Smooth muscle cell (in vitro differentiated cells): ENCODE results near the gene MLN. TPM values are rescaled to one million over a fixed set of nuclear protein-coding genes. Genes with fewer than 3 reads are reported as not detected.
A peak's percentile ranks its signal among the peaks of the same experiment; 100 is the strongest.

ENCODE experiments used
- DNase-seq: peaks from one replicate; lab custom pipeline; 2025; ENCODE audit not compliant: unreplicated experiment; lab: John Stamatoyannopoulos, UW
- H2AFZ ChIP-seq: fragments of 200-600 bp; sonication (generic); 2 replicates; pipeline ENCODE4 v1.6.0; 2016; ENCODE audit warnings: antibody characterized with exemption, low read depth, mild to moderate bottlenecking
- H3F3A ChIP-seq: fragments of 200-600 bp; sonication (generic); 2 replicates; pipeline ENCODE4 v1.6.0; 2017; ENCODE audit warnings: antibody characterized with exemption, low read depth
- H3K27ac ChIP-seq: fragments of 200-600 bp; sonication (generic); 2 replicates; pipeline ENCODE4 v1.5.1; 2016; ENCODE audit warnings: low read depth, mild to moderate bottlenecking
- H3K27me3 ChIP-seq: fragments of 200-600 bp; sonication (generic); 2 replicates; pipeline ENCODE4 v1.6.1; 2016; ENCODE audit warnings: low read depth, mild to moderate bottlenecking
- H3K36me3 ChIP-seq: fragments of 200-600 bp; sonication (generic); 2 replicates; pipeline ENCODE4 v1.5.1; 2016; ENCODE audit warnings: low read depth
- H3K4me1 ChIP-seq: fragments of 200-600 bp; sonication (generic); 2 replicates; pipeline ENCODE4 v1.5.1; 2016; ENCODE audit warnings: low read depth
- H3K4me2 ChIP-seq: fragments of 200-600 bp; sonication (generic); 2 replicates; pipeline ENCODE4 v1.6.0; 2016; ENCODE audit warnings: mild to moderate bottlenecking
- H3K4me3 ChIP-seq: fragments of 200-600 bp; sonication (generic); 2 replicates; pipeline ENCODE4 v1.5.1; 2016; ENCODE audit warnings: mild to moderate bottlenecking
- H3K79me2 ChIP-seq: fragments of 200-600 bp; sonication (generic); 2 replicates; pipeline ENCODE4 v1.6.0; 2016; ENCODE audit warnings: low read depth, mild to moderate bottlenecking
- H3K9ac ChIP-seq: fragments of 200-600 bp; sonication (generic); 2 replicates; pipeline ENCODE4 v1.6.0; 2016; ENCODE audit warnings: low read depth
- H3K9me3 ChIP-seq: fragments of 200-600 bp; sonication (generic); replicated peaks from 2 replicates; pipeline ENCODE4 v1.5.1; 2016; ENCODE audit warnings: low read depth
- H4K20me1 ChIP-seq: fragments of 200-600 bp; sonication (generic); 2 replicates; pipeline ENCODE4 v1.6.0; 2016; ENCODE audit warnings: low read depth
- WGBS: methylation state at CpG from one replicate; pipeline ENCODE4 v1.1.7; 2016; ENCODE audit warnings: low lambda C conversion rate; 5-methylcytosine and 5-hydroxymethylcytosine counted together
- polyA plus RNA-seq: library from polyadenylated mRNA; unstranded; fragments of >200 nt; fragmentation: Nextera tagmentation; extraction: Ambion mirVana; gene quantifications from 2 replicates; pipeline ENCODE4 v1.2.1, GENCODE V29; 2016
- total RNA-seq: library from RNA; depleted of rRNA; stranded (reverse); fragments of >200 nt; gene quantifications from 2 replicates; pipeline ENCODE4 v1.2.3, GENCODE V29; 2014
- TF ChIP-seq, protein P1 (sequence below): fragments of 200-600 bp; sonication (generic); IDR thresholded peaks from 2 replicates; pipeline ENCODE4 v1.5.1; 2017; ENCODE audit warnings: borderline replicate concordance, mild to moderate bottlenecking, antibody characterized with exemption; ENCODE audit not compliant: insufficient read depth, poor library complexity, severe bottlenecking

MLN gene
- total and polyA plus RNA-seq, 2 experiments from 2014 or later = not detected

DNA sequence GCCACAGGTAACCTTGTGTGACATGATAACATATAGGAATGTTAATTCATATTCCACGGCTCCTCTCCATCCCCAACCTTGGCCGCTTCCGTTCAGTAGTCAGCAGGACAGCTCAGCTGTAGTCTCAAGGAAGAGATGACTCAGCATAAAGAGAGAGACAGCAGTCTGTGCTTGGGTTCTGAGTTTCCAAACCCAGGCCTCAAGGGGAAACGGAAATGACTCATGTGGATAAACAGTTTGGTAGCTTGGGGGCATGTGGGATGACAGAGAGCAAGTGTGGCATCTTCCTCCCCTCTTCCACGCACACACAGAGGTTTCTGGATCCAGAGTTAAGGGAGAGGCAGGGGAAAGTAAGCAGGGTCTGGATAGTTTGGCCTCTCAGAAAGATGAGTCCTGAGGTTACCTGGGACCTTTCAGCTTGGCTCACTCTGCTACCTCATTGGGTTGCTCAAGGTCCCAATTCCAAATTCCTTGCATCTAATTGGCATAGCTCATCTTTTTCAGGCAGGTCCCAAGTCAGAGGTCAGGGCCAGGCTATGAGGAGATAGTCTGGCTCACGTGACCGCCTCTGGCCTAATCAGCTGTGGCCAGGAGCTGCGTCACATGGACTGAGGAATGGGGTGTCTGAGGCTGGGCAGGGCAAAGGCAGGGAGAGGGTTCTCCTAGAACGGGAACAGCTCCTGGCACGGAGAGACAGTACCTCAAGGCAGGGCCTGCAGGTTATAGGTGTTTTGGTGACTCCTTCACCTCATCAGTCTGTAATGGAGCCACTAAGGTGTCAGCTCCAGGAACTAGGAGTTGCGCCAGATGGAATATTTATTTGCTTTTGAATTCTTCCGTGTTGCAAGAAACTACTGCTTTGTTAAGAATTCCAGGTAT is 36.5 kb upstream of the MLN start:
- WGBS = 28% methylated on average over 12 of the region's 12 CpGs

GRCh38 chr6:33839399-33840047 is 35.7 kb upstream of the MLN start:
- no peaks in the 10 kb centered on the region for H3K27me3 ChIP-seq
- H3K36me3 ChIP-seq = no peaks in the 10 kb centered on the region
- peak overlapping the region; percentile 97 for H3K27ac ChIP-seq
- H3K79me2 ChIP-seq = no peaks in the 10 kb centered on the region
- no peak for DNase-seq
- TF ChIP-seq, protein P1, sequence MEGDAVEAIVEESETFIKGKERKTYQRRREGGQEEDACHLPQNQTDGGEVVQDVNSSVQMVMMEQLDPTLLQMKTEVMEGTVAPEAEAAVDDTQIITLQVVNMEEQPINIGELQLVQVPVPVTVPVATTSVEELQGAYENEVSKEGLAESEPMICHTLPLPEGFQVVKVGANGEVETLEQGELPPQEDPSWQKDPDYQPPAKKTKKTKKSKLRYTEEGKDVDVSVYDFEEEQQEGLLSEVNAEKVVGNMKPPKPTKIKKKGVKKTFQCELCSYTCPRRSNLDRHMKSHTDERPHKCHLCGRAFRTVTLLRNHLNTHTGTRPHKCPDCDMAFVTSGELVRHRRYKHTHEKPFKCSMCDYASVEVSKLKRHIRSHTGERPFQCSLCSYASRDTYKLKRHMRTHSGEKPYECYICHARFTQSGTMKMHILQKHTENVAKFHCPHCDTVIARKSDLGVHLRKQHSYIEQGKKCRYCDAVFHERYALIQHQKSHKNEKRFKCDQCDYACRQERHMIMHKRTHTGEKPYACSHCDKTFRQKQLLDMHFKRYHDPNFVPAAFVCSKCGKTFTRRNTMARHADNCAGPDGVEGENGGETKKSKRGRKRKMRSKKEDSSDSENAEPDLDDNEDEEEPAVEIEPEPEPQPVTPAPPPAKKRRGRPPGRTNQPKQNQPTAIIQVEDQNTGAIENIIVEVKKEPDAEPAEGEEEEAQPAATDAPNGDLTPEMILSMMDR = no peak
- H3F3A ChIP-seq = peaks cover 14% of the 10 kb centered on the region
- WGBS = 27% methylated on average over 11 of the region's 11 CpGs
- no peaks in the 10 kb centered on the region for H4K20me1 ChIP-seq
- H2AFZ ChIP-seq = peak overlapping the region; percentile 57
- peak overlapping the region; percentile 76 for H3K4me2 ChIP-seq
- H3K9me3 ChIP-seq = no peaks in the 10 kb centered on the region
- no peak overlapping the region for H3K4me3 ChIP-seq
- H3K9ac ChIP-seq = peak overlapping the region; percentile 67
- peaks cover 19% of the 10 kb centered on the region for H3K4me1 ChIP-seq

More for the DNA sequence above, 36.5 kb upstream of the MLN start:
- Histone ChIP-seq H3K27ac (peak overlapping the region; percentile 97), H3K4me3 (no peak overlapping the region), H3K27me3 (no peaks in the 10 kb centered on the region), H3K4me2 (peak overlapping the region; percentile 76), H3F3A (peaks cover 14% of the 10 kb centered on the region), H4K20me1 (no peaks in the 10 kb centered on the region), H3K4me1 (peaks cover 19% of the 10 kb centered on the region), H2AFZ (no peak overlapping the region), H3K9me3 (no peaks in the 10 kb centered on the region), H3K9ac (peak overlapping the region; percentile 67), H3K36me3 (no peaks in the 10 kb centered on the region), H3K79me2 (no peaks in the 10 kb centered on the region)
- DNase-seq = no peak
- TF ChIP-seq, protein P1 = no peak

GRCh38 chr6:33838983-33839382 is 35.2 kb upstream of the MLN start:
- H2AFZ ChIP-seq = peak overlapping the region; percentile 57
- H3K4me2 ChIP-seq = peak overlapping the region; percentile 76

More at GRCh38 chr6:33838983-33839382, 35.2 kb upstream of the MLN start:
- Histone ChIP-seq H3K36me3 (no peaks in the 10 kb centered on the region), H4K20me1 (no peaks in the 10 kb centered on the region), H3K27me3 (no peaks in the 10 kb centered on the region), H3K9me3 (no peaks in the 10 kb centered on the region), H3K4me1 (peaks cover 19% of the 10 kb centered on the region), H3F3A (peaks cover 14% of the 10 kb centered on the region), H3K9ac (peak overlapping the region; percentile 23), H3K27ac (peak overlapping the region; percentile 97), H3K4me3 (no peak overlapping the region), H3K79me2 (no peaks in the 10 kb centered on the region)
- no peak for DNase-seq
- 42% methylated on average over 10 of the region's 10 CpGs for WGBS
- TF ChIP-seq, protein P1 = no peak
